Ascending aorta (tissue), 2 donors: ENCODE results near the gene KIF16B. TPM values are rescaled to one million over a fixed set of nuclear protein-coding genes. Genes with fewer than 3 reads are reported as not detected.

ENCODE experiments used
- DNase-seq, 2 donors: peaks; one replicate each; pipeline ENCODE4 v3.0.0-alpha.2; 2019; ENCODE audit warnings: low spot score in 2 of 2
- H3K27ac ChIP-seq, 2 donors: fragments of 200-600 bp; sonication (generic); one replicate each; pipeline ENCODE4 v1.5.1; 2016 to 2017; ENCODE audit warnings: mild to moderate bottlenecking in 1 of 2
- H3K27me3 ChIP-seq: fragments of 200-600 bp; sonication (generic); one replicate; pipeline ENCODE4 v1.5.1; 2017
- H3K36me3 ChIP-seq, 2 donors: fragments of 200-600 bp; sonication (generic); one replicate each; pipeline ENCODE4 v1.5.1; 2016
- H3K4me1 ChIP-seq, 2 donors: fragments of 200-600 bp; sonication (generic); one replicate each; pipeline ENCODE4 v1.5.1; 2016 to 2017; ENCODE audit warnings: mild to moderate bottlenecking in 1 of 2
- H3K4me3 ChIP-seq, 2 donors: fragments of 200-600 bp; sonication (generic); one replicate each; pipeline ENCODE4 v1.5.1; 2016 to 2017; ENCODE audit warnings: mild to moderate bottlenecking in 1 of 2
- H3K9me3 ChIP-seq, 2 donors: fragments of 200-600 bp; sonication (generic); one replicate each; pipeline ENCODE4 v1.5.1; 2016
- intact Hi-C: fragments of 100-400 bp; cut with DNase I; formaldehyde crosslinking; loops from one replicate; pipeline ENCODE4 v1.15.1; 2023
- total RNA-seq: library from RNA; depleted of rRNA; stranded (reverse); fragments of >200 nt; gene quantifications from one replicate; pipeline ENCODE4 v1.1.0, GENCODE V29; 2016
- TF ChIP-seq, protein P1 (sequence below), 3 experiments: fragments of 200-600 bp in 2 of 3; fragments of 450-650 bp in 1 of 3; sonication (generic) in 2 of 3; IDR thresholded peaks; one replicate each; pipeline ENCODE4 v1.5.1; 2016 to 2019; ENCODE audit warnings: antibody characterized with exemption in 3 of 3, mild to moderate bottlenecking in 1 of 3, moderate library complexity in 1 of 3

Gene KIF16B
- total RNA-seq, 1 donor from 2014 or later: 6.3 TPM

DNA sequence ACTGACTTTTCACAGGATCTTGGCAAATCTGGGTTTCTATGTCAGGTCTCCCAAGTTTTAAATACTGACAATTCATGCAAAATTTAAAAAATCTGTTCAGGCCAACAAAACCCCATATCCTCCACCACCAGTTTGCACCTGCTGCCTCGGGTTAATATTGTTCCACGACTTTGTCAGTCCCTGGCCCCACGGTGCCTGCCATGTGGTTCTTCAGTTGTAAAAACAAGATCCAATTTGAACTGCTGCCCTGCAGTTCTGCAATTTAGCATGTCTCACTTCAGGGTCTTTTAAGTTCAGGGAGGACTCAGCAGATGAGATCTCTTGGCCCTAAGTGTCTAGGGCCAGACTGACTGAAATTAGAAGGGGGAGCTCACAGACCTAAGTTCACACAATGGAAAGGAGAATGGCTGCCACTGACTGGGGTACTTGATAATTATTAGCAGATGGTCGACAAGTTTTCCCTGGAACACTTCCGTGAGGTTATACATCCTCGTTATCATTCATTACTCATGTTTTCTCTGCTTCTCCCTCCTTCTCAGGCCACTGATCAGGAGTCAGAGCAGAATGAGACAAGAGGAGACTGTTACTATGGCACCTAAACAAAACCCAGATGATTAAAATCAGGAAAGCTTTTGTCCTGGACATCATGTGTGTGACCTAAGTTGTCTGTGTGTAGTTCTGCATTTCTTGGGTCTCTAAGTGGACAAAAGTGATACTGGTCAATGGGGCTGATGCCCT is 223.6 kb downstream of the KIF16B start:
- H3K36me3 ChIP-seq: peaks cover 0 to 12% of the 10 kb centered on the region in 2 donors
- no peaks in the 10 kb centered on the region for H3K4me1 ChIP-seq
- H3K4me3 ChIP-seq: no peak overlapping the region
- no peaks in the 10 kb centered on the region for H3K27me3 ChIP-seq
- intact Hi-C loops: no loop called here
- no peak overlapping the region for H3K27ac ChIP-seq
- no peak for DNase-seq
- TF ChIP-seq, protein P1, sequence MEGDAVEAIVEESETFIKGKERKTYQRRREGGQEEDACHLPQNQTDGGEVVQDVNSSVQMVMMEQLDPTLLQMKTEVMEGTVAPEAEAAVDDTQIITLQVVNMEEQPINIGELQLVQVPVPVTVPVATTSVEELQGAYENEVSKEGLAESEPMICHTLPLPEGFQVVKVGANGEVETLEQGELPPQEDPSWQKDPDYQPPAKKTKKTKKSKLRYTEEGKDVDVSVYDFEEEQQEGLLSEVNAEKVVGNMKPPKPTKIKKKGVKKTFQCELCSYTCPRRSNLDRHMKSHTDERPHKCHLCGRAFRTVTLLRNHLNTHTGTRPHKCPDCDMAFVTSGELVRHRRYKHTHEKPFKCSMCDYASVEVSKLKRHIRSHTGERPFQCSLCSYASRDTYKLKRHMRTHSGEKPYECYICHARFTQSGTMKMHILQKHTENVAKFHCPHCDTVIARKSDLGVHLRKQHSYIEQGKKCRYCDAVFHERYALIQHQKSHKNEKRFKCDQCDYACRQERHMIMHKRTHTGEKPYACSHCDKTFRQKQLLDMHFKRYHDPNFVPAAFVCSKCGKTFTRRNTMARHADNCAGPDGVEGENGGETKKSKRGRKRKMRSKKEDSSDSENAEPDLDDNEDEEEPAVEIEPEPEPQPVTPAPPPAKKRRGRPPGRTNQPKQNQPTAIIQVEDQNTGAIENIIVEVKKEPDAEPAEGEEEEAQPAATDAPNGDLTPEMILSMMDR (IDR thresholded peaks at IDR 0.05): no peak
- no peaks in the 10 kb centered on the region for H3K9me3 ChIP-seq

DNA sequence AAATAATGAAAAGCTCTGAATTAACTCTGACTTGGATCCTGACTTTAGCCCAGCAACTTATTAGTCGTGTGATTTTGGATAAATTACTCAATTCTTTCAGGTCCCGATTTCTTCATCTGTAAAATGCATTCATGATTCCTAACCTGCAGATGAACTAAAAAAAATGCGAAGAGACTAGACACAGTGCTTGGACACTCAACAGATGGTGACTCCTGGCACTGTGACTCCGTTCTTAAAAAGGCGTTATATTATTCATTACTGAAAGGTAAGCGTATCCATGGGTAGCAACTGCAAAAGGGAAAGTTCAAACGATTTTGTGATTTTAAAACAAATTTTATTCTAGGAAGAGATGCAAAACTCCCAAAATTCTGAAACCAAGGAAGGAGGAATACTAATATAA is 226.3 kb downstream of the KIF16B start:
- Histone ChIP-seq H3K36me3 (peaks cover 0 to 12% of the 10 kb centered on the region in 2 donors), H3K4me1 (no peaks in the 10 kb centered on the region), H3K27me3 (no peaks in the 10 kb centered on the region), H3K4me3 (no peak overlapping the region), H3K27ac (no peak overlapping the region), H3K9me3 (no peaks in the 10 kb centered on the region)
- no peak for DNase-seq
- intact Hi-C loops: no loop called here
- TF ChIP-seq, protein P1 (IDR thresholded peaks at IDR 0.05): no peak

DNA sequence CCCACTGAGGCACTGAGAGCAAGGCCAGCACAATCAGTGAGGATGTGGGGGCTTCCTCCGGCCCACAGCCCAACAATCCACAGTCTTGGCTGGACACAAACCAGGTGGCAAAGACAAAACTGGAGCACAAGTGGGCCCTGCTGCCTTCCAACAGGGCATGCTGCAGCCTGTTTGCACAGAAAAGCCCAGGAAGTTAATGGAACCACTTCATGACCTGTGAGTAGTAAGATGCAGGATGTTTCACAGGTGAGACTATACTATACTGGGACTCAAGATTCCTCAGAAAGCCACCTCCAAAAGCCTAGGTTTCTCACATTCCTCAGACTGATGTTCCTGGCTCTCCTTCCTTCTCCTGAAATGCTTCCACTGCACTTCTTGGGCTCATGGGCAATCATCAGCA is 235.5 kb downstream of the KIF16B start:
- intact Hi-C loops: no loop called here
- H3K9me3 ChIP-seq: peaks cover 3 to 10% of the 10 kb centered on the region in 2 donors
- H3K4me1 ChIP-seq: no peaks in the 10 kb centered on the region
- no peak overlapping the region for H3K4me3 ChIP-seq
- no peak overlapping the region for H3K27ac ChIP-seq
- TF ChIP-seq, protein P1 (IDR thresholded peaks at IDR 0.05): no peak
- DNase-seq: no peak
- H3K36me3 ChIP-seq: peaks cover 13 to 30% of the 10 kb centered on the region in 2 donors
- H3K27me3 ChIP-seq: no peaks in the 10 kb centered on the region

DNA sequence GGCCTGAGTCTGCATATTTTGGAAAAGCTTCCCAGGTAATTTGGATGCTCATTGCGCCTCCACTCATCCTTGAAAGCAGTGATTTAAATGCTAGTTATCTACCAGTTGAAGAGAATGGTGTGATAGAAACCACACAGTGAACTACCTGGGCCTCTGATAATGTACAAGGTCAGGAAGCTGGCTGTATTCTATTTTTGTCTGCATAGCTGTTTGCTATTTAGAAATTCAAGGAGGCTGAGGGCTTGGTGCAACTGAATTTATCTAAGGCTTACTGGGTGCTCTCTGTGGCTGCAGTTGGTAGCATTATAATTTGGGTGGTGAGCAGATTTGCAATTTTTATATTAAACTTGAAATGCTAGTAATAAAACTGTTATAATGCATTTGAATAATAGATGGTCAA is 245.6 kb downstream of the KIF16B start:
- H3K4me3 ChIP-seq: no peak overlapping the region
- H3K36me3 ChIP-seq: peaks cover 0 to 11% of the 10 kb centered on the region in 2 donors

DNA sequence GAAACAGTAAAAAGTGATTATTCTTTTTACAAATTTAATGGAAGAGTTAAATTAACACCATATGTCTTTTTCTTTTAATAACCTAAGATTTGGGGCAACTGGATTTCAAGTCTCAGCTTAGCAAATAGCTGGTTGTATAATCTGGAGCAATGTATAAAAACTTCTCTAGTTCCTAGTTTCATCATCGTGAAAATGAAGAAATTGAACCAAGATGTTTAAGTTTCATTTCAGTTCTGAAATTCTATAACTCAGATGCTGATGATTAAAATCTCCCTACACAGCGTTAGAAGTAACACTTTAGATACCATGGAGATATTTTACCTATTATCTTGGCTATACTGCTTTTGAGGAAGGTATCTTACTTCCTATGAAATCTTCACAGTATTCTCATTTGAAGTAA is 252.0 kb downstream of the KIF16B start:
- no peaks in the 10 kb centered on the region for H3K36me3 ChIP-seq
- TF ChIP-seq, protein P1 (IDR thresholded peaks at IDR 0.05): no peak
- H3K9me3 ChIP-seq: no peaks in the 10 kb centered on the region
- H3K4me1 ChIP-seq: no peaks in the 10 kb centered on the region
- no peak overlapping the region for H3K27ac ChIP-seq
- H3K4me3 ChIP-seq: no peak overlapping the region
- DNase-seq: no peak
- no peaks in the 10 kb centered on the region for H3K27me3 ChIP-seq
- intact Hi-C loops: no loop called here

More for the DNA sequence above, 245.6 kb downstream of the KIF16B start:
- TF ChIP-seq, protein P1 (IDR thresholded peaks at IDR 0.05): no peak
- DNase-seq: no peak
- Histone ChIP-seq H3K9me3 (no peaks in the 10 kb centered on the region), H3K27me3 (no peaks in the 10 kb centered on the region), H3K27ac (no peak overlapping the region), H3K4me1 (peaks cover 0 to 3% of the 10 kb centered on the region in 2 donors)
- intact Hi-C loops: no loop called here
